ENCODE measurements around the gene SYT9. TPM values are rescaled to one million over a fixed set of nuclear protein-coding genes. Genes with fewer than 3 reads are reported as not detected.

SYT9 gene
- total and polyA plus RNA-seq, 4 donors = 0.05 to 5.4 (median 2.6) TPM

DNA sequence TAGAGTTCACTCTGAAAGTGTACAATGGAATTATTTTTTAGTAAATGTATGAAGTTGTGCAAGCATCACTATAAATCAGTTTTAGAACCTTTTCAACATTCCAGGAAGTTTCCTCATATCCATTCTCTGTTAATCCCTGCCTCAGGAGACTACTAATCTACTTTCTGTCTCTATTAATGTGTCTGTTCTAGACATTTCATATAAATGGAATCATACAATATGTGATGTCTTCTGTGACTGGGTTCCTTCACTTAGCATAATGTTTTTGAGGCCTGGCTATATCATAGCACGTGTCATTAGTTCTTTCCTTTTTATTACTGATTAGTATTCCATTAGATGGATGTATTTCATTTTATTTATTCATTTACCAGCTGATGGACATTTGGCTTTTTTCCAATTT lies 17.1 kb downstream of the SYT9 start:
- 71% methylated on average over 1 of the region's 1 CpG for WGBS
- no peaks in the 10 kb centered on the region for H3K27me3 ChIP-seq (ENCODE audit: control insufficient read depth in 4 of 4, insufficient read depth in 4 of 4, low read length in 3 of 4)
- no peaks in the 10 kb centered on the region for H3K36me3 ChIP-seq (ENCODE audit: control insufficient read depth in 4 of 4, insufficient read depth in 3 of 4, low read depth in 1 of 4, low read length in 3 of 4)
- H3K4me3 ChIP-seq (ENCODE audit: low read depth in 1 of 3, low read length in 3 of 3) = no peak overlapping the region
- H3K27ac ChIP-seq (ENCODE audit: low read depth in 1 of 2, low read length in 2 of 2) = no peak overlapping the region
- no peak for DNase-seq (ENCODE audit: low spot score)
- H3K4me1 ChIP-seq (ENCODE audit: control insufficient read depth in 4 of 4, insufficient read depth in 4 of 4, low read length in 3 of 4) = no peaks in the 10 kb centered on the region
- H3K9me3 ChIP-seq (ENCODE audit: control insufficient read depth in 4 of 4, low read length in 3 of 4) = no peaks in the 10 kb centered on the region
- TF ChIP-seq SP1 (IDR thresholded peaks at IDR 0.05) = no peak
- no peak for TF ChIP-seq EGR1 (IDR thresholded peaks at IDR 0.05; ENCODE audit: low read depth in 2 of 2)
- no peak for TF ChIP-seq TAF1 (conservative IDR thresholded peaks at IDR 0.05)
- no peak overlapping the region for H3K9ac ChIP-seq (ENCODE audit: low read depth in 1 of 2, low read length in 2 of 2)

DNA sequence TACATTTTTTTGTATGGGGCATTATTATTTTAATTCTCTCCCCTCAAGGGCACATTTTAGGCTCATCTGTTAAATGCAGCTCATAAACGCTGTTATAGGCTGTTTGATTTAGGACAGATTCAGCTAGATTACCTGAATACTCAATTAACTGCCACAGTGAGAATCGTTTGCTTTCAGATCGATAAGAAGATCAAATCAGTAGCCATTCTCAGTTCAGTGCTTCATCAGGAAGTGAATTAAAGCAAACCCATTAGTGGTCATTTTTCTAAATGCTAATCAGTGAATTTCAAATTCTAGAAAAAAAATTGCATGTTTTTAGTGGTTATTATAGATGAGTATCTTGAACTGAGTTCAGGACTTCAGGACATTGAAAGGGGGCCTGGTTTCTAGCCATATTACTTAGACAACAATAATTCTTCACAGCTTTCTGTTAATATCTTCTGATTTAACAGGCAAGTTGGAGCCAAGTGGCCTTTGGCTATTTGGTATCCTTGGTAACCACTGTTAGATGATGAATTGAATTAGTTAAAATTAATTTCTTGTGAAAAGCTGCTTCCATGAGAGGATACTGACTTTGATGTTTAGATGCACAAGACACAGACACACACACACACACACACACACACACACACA lies 18.6 kb downstream of the SYT9 start:
- Histone ChIP-seq H3K9me3 (ENCODE audit: control insufficient read depth in 4 of 4, low read length in 3 of 4) (no peaks in the 10 kb centered on the region), H3K27ac (ENCODE audit: low read depth in 1 of 2, low read length in 2 of 2) (no peak overlapping the region), H3K36me3 (ENCODE audit: control insufficient read depth in 4 of 4, insufficient read depth in 3 of 4, low read depth in 1 of 4, low read length in 3 of 4) (no peaks in the 10 kb centered on the region), H3K4me3 (ENCODE audit: low read depth in 1 of 3, low read length in 3 of 3) (no peak overlapping the region), H3K4me1 (ENCODE audit: control insufficient read depth in 4 of 4, insufficient read depth in 4 of 4, low read length in 3 of 4) (no peaks in the 10 kb centered on the region), H3K9ac (ENCODE audit: low read depth in 1 of 2, low read length in 2 of 2) (no peak overlapping the region), H3K27me3 (ENCODE audit: control insufficient read depth in 4 of 4, insufficient read depth in 4 of 4, low read length in 3 of 4) (no peaks in the 10 kb centered on the region)
- no peak for DNase-seq (ENCODE audit: low spot score)
- TF ChIP-seq HNF4A (conservative IDR thresholded peaks at IDR 0.05) (no peak), FOXA2 (IDR thresholded peaks at IDR 0.05) (no peak), EGR1 (IDR thresholded peaks at IDR 0.05; ENCODE audit: low read depth in 2 of 2) (no peak)
- TF ChIP-seq, protein P1, sequence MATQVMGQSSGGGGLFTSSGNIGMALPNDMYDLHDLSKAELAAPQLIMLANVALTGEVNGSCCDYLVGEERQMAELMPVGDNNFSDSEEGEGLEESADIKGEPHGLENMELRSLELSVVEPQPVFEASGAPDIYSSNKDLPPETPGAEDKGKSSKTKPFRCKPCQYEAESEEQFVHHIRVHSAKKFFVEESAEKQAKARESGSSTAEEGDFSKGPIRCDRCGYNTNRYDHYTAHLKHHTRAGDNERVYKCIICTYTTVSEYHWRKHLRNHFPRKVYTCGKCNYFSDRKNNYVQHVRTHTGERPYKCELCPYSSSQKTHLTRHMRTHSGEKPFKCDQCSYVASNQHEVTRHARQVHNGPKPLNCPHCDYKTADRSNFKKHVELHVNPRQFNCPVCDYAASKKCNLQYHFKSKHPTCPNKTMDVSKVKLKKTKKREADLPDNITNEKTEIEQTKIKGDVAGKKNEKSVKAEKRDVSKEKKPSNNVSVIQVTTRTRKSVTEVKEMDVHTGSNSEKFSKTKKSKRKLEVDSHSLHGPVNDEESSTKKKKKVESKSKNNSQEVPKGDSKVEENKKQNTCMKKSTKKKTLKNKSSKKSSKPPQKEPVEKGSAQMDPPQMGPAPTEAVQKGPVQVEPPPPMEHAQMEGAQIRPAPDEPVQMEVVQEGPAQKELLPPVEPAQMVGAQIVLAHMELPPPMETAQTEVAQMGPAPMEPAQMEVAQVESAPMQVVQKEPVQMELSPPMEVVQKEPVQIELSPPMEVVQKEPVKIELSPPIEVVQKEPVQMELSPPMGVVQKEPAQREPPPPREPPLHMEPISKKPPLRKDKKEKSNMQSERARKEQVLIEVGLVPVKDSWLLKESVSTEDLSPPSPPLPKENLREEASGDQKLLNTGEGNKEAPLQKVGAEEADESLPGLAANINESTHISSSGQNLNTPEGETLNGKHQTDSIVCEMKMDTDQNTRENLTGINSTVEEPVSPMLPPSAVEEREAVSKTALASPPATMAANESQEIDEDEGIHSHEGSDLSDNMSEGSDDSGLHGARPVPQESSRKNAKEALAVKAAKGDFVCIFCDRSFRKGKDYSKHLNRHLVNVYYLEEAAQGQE (IDR thresholded peaks at IDR 0.05) = no peak
- TF ChIP-seq, protein P2, sequence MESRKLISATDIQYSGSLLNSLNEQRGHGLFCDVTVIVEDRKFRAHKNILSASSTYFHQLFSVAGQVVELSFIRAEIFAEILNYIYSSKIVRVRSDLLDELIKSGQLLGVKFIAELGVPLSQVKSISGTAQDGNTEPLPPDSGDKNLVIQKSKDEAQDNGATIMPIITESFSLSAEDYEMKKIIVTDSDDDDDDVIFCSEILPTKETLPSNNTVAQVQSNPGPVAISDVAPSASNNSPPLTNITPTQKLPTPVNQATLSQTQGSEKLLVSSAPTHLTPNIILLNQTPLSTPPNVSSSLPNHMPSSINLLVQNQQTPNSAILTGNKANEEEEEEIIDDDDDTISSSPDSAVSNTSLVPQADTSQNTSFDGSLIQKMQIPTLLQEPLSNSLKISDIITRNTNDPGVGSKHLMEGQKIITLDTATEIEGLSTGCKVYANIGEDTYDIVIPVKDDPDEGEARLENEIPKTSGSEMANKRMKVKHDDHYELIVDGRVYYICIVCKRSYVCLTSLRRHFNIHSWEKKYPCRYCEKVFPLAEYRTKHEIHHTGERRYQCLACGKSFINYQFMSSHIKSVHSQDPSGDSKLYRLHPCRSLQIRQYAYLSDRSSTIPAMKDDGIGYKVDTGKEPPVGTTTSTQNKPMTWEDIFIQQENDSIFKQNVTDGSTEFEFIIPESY (IDR thresholded peaks at IDR 0.05) = no peak
- 50% methylated on average over 3 of the region's 3 CpGs for WGBS

DNA sequence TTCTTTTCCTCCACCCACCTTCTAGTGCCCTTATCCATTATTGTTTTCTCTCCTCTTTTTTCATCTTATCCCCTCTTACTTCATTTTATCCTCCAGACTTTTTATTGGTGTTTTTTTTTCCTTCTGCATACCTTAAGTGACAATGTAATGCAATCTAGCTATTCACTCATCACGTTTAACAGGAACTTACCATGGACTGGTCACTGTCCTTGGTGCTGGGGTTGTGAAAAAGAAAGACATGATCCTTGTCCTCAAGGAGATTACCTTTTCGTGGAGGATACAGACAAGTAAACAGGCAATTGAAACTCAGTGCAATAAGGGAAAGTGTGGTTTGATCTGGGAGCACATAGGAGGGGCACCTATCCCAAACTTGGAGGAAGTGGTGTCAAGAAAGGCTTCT lies 20.7 kb downstream of the SYT9 start:
- H3K4me3 ChIP-seq (ENCODE audit: low read depth in 1 of 3, low read length in 3 of 3) = no peak overlapping the region
- TF ChIP-seq RXRA (IDR thresholded peaks at IDR 0.05) (no peak), HNF4A (conservative IDR thresholded peaks at IDR 0.05) (no peak), EGR1 (IDR thresholded peaks at IDR 0.05; ENCODE audit: low read depth in 2 of 2) (no peak), SP1 (IDR thresholded peaks at IDR 0.05) (no peak), NR2F2 (IDR thresholded peaks at IDR 0.05) (no peak), TAF1 (conservative IDR thresholded peaks at IDR 0.05) (no peak), HNF4G (IDR thresholded peaks at IDR 0.05) (no peak), JUND (IDR thresholded peaks at IDR 0.05) (no peak), FOXA2 (IDR thresholded peaks at IDR 0.05) (no peak), YY1 (IDR thresholded peaks at IDR 0.05) (no peak), RAD21 (IDR thresholded peaks at IDR 0.05) (no peak)
- TF ChIP-seq, protein P1 (IDR thresholded peaks at IDR 0.05) = no peak
- TF ChIP-seq, protein P2 (IDR thresholded peaks at IDR 0.05) = no peak
- no peaks in the 10 kb centered on the region for H3K27me3 ChIP-seq (ENCODE audit: control insufficient read depth in 4 of 4, insufficient read depth in 4 of 4, low read length in 3 of 4)
- H3K4me1 ChIP-seq (ENCODE audit: control insufficient read depth in 4 of 4, insufficient read depth in 4 of 4, low read length in 3 of 4) = no peaks in the 10 kb centered on the region
- H3K9ac ChIP-seq (ENCODE audit: low read depth in 1 of 2, low read length in 2 of 2) = no peak overlapping the region
- no peaks in the 10 kb centered on the region for H3K36me3 ChIP-seq (ENCODE audit: control insufficient read depth in 4 of 4, insufficient read depth in 3 of 4, low read depth in 1 of 4, low read length in 3 of 4)
- no peak for DNase-seq (ENCODE audit: low spot score)
- H3K27ac ChIP-seq (ENCODE audit: low read depth in 1 of 2, low read length in 2 of 2) = no peak overlapping the region
- no peaks in the 10 kb centered on the region for H3K9me3 ChIP-seq (ENCODE audit: control insufficient read depth in 4 of 4, low read length in 3 of 4)
- 75% methylated on average over 2 of the region's 2 CpGs for WGBS

Data from liver (tissue), 9 donors.